Liver (tissue), 9 donors: ENCODE results near the gene POT1. TPM values are rescaled to one million over a fixed set of nuclear protein-coding genes. Genes with fewer than 3 reads are reported as not detected.

Experiments
- DNase-seq: peaks from one replicate; pipeline ENCODE4 v3.0.0-alpha.2; 2017; ENCODE audit warnings: low spot score
- H3K27ac ChIP-seq, 2 donors: one replicate each; pipeline ENCODE4 v1.7.0; 2013; ENCODE audit warnings: inconsistent platforms in 2 of 2, low read length in 2 of 2, control low read depth in 1 of 2, low read depth in 1 of 2, mild to moderate bottlenecking in 1 of 2
- H3K27me3 ChIP-seq, 4 donors: one replicate each; pipeline versions ENCODE4 v1.6.1 to v1.7.0; 2013; ENCODE audit warnings: low read length in 3 of 4, inconsistent platforms in 1 of 4, mild to moderate bottlenecking in 1 of 4, moderate library complexity in 1 of 4; ENCODE audit not compliant: control insufficient read depth in 4 of 4, insufficient read depth in 4 of 4
- H3K36me3 ChIP-seq, 4 donors: one replicate each; pipeline versions ENCODE4 v1.6.1 to v1.7.0; 2013; ENCODE audit warnings: low read length in 3 of 4, mild to moderate bottlenecking in 3 of 4, low read depth in 1 of 4, moderate library complexity in 1 of 4; ENCODE audit not compliant: control insufficient read depth in 4 of 4, insufficient read depth in 3 of 4
- H3K4me1 ChIP-seq, 4 donors: one replicate each; pipeline versions ENCODE4 v1.6.1 to v1.7.0; 2013; ENCODE audit warnings: low read length in 3 of 4, mild to moderate bottlenecking in 3 of 4, moderate library complexity in 1 of 4; ENCODE audit not compliant: control insufficient read depth in 4 of 4, insufficient read depth in 4 of 4
- H3K4me3 ChIP-seq, 3 donors: one replicate each; pipeline versions ENCODE4 v1.6.1 to v1.7.0; 2013; ENCODE audit warnings: low read length in 3 of 3, control low read depth in 1 of 3, low read depth in 1 of 3, mild to moderate bottlenecking in 1 of 3
- H3K9ac ChIP-seq, 2 donors: one replicate each; pipeline ENCODE4 v1.7.0; 2013; ENCODE audit warnings: low read length in 2 of 2, mild to moderate bottlenecking in 2 of 2, moderate library complexity in 2 of 2, control low read depth in 1 of 2, low read depth in 1 of 2
- H3K9me3 ChIP-seq, 4 donors: one replicate each; pipeline versions ENCODE4 v1.6.1 to v1.7.0; 2013; ENCODE audit warnings: low read length in 3 of 4; ENCODE audit not compliant: control insufficient read depth in 4 of 4
- EGR1 ChIP-seq, 2 donors: IDR thresholded peaks; 2 replicates each; pipeline ENCODE4 v1.6.1; 2016 to 2018; ENCODE audit warnings: antibody characterized with exemption in 2 of 2, low read depth in 2 of 2
- FOXA1 ChIP-seq: IDR thresholded peaks from 2 replicates; pipeline ENCODE4 v1.6.1; 2016; ENCODE audit warnings: antibody characterized with exemption
- FOXA2 ChIP-seq: IDR thresholded peaks from 2 replicates; pipeline ENCODE4 v1.6.1; 2016; ENCODE audit warnings: antibody characterized with exemption
- GABPA ChIP-seq, 2 donors: IDR thresholded peaks in 1 of 2; conservative IDR thresholded peaks in 1 of 2; 2 replicates each; pipeline ENCODE4 v1.6.1; 2016; ENCODE audit warnings: antibody characterized with exemption in 2 of 2, mild to moderate bottlenecking in 1 of 2, moderate library complexity in 1 of 2
- HNF4A ChIP-seq, 2 donors: conservative IDR thresholded peaks; 2 replicates each; pipeline ENCODE4 v1.6.1; 2016; ENCODE audit warnings: antibody characterized with exemption in 2 of 2, mild to moderate bottlenecking in 2 of 2
- JUND ChIP-seq, 2 donors: IDR thresholded peaks; 2 replicates each; pipeline ENCODE4 v1.6.1; 2016; ENCODE audit warnings: antibody characterized with exemption in 2 of 2
- MAX ChIP-seq: IDR thresholded peaks from 2 replicates; pipeline ENCODE4 v1.6.1; 2016; ENCODE audit warnings: antibody characterized with exemption
- NR2F2 ChIP-seq: IDR thresholded peaks from 2 replicates; pipeline ENCODE4 v1.6.1; 2016; ENCODE audit warnings: antibody characterized with exemption
- RAD21 ChIP-seq, 2 donors: IDR thresholded peaks; 2 replicates each; pipeline ENCODE4 v1.6.1; 2016; ENCODE audit warnings: antibody characterized with exemption in 2 of 2, mild to moderate bottlenecking in 2 of 2
- REST ChIP-seq: IDR thresholded peaks from 2 replicates; pipeline ENCODE4 v1.6.1; 2016; ENCODE audit warnings: antibody characterized with exemption, mild to moderate bottlenecking
- RXRA ChIP-seq, 2 donors: IDR thresholded peaks; 2 replicates each; pipeline ENCODE4 v1.6.1; 2017 to 2018; ENCODE audit warnings: antibody characterized with exemption in 2 of 2, mild to moderate bottlenecking in 1 of 2
- TAF1 ChIP-seq: conservative IDR thresholded peaks from 2 replicates; pipeline ENCODE4 v1.6.1; 2016; ENCODE audit warnings: antibody characterized with exemption, mild to moderate bottlenecking
- YY1 ChIP-seq: IDR thresholded peaks from 2 replicates; pipeline ENCODE4 v1.6.1; 2016; ENCODE audit warnings: antibody characterized with exemption, mild to moderate bottlenecking
- WGBS: extraction: QIAGEN DNeasy Blood & Tissue Kit; methylation state at CpG from one replicate; pipeline ENCODE4 v1.1.7; 2013; 5-methylcytosine and 5-hydroxymethylcytosine counted together
- polyA plus RNA-seq, 2 donors: library from polyadenylated mRNA; stranded (reverse) in 1 of 2; unstranded in 1 of 2; fragments of 200-250 nt in 1 of 2; fragments of >200 nt in 1 of 2; fragmentation: Nextera tagmentation in 1 of 2; extraction: Ambion mirVana in 1 of 2; gene quantifications; one replicate each; pipeline versions ENCODE4 v1.2.1 to v1.2.3, GENCODE V29; 2013 to 2015
- total RNA-seq, 2 donors: library from RNA; depleted of rRNA; stranded (reverse); fragments of >200 nt; gene quantifications; one replicate each; pipeline ENCODE4 v1.2.3, GENCODE V29; 2014
- TF ChIP-seq, protein P1 (sequence below): IDR thresholded peaks from 2 replicates; pipeline ENCODE4 v1.6.1; 2016; ENCODE audit warnings: antibody characterized with exemption
- TF ChIP-seq, protein P2 (sequence below): fragments of 150-350 bp; IDR thresholded peaks from 2 replicates; pipeline ENCODE4 v1.5.1; 2017; ENCODE audit warnings: improper control_type of control experiment, low read depth, low read length; ENCODE audit not compliant: missing input control
- TF ChIP-seq, protein P3 (sequence below): IDR thresholded peaks from 2 replicates; pipeline ENCODE4 v1.6.1; 2016; ENCODE audit warnings: antibody characterized with exemption
- donor health status: healthy.
- donor health status: healthy.
- donor health status: healthy.
- donor health status: healthy.
- donor health status: healthy.

The POT1 gene
- total and polyA plus RNA-seq, 4 donors, result 4.9 to 35.5 (median 8.5) TPM

DNA sequence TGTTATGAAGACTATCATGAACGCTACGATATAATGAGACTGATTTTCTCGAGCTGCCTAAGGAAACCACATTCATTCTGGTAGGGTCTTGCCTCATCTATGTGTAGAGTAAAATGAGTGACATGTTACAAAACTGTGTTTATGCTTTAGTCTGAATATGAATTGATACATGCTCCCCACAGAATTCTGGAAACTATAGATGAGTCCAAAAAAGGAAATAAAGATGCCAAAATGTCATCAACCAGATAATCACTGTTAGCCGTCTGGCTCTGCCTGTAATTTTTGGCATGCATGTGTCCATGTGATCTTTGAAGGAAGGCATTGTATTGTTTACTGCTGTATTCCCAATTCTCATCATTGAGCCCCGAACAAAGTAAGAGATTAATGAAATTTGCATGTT is 121.4 kb downstream of the POT1 start:
- WGBS, result 81% methylated on average over 5 of the region's 5 CpGs
- Histone ChIP-seq H3K27me3 (no peaks in the 10 kb centered on the region), H3K9ac (no peak overlapping the region), H3K36me3 (no peaks in the 10 kb centered on the region), H3K27ac (no peak overlapping the region), H3K4me1 (no peaks in the 10 kb centered on the region), H3K9me3 (no peaks in the 10 kb centered on the region), H3K4me3 (no peak overlapping the region)
- TF ChIP-seq, protein P1, sequence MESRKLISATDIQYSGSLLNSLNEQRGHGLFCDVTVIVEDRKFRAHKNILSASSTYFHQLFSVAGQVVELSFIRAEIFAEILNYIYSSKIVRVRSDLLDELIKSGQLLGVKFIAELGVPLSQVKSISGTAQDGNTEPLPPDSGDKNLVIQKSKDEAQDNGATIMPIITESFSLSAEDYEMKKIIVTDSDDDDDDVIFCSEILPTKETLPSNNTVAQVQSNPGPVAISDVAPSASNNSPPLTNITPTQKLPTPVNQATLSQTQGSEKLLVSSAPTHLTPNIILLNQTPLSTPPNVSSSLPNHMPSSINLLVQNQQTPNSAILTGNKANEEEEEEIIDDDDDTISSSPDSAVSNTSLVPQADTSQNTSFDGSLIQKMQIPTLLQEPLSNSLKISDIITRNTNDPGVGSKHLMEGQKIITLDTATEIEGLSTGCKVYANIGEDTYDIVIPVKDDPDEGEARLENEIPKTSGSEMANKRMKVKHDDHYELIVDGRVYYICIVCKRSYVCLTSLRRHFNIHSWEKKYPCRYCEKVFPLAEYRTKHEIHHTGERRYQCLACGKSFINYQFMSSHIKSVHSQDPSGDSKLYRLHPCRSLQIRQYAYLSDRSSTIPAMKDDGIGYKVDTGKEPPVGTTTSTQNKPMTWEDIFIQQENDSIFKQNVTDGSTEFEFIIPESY, result no peak
- TF ChIP-seq, protein P2, sequence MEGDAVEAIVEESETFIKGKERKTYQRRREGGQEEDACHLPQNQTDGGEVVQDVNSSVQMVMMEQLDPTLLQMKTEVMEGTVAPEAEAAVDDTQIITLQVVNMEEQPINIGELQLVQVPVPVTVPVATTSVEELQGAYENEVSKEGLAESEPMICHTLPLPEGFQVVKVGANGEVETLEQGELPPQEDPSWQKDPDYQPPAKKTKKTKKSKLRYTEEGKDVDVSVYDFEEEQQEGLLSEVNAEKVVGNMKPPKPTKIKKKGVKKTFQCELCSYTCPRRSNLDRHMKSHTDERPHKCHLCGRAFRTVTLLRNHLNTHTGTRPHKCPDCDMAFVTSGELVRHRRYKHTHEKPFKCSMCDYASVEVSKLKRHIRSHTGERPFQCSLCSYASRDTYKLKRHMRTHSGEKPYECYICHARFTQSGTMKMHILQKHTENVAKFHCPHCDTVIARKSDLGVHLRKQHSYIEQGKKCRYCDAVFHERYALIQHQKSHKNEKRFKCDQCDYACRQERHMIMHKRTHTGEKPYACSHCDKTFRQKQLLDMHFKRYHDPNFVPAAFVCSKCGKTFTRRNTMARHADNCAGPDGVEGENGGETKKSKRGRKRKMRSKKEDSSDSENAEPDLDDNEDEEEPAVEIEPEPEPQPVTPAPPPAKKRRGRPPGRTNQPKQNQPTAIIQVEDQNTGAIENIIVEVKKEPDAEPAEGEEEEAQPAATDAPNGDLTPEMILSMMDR, result no peak
- TF ChIP-seq JUND (IDR thresholded peaks at IDR 0.05) (no peak), GABPA (IDR thresholded peaks at IDR 0.05 in 1 of 2, conservative IDR thresholded peaks at IDR 0.05 in 1 of 2) (no peak), TAF1 (no peak), MAX (no peak), FOXA1 (no peak), RAD21 (IDR thresholded peaks at IDR 0.05) (no peak), HNF4A (conservative IDR thresholded peaks at IDR 0.05) (no peak), YY1 (no peak), EGR1 (IDR thresholded peaks at IDR 0.05; ENCODE audit: low read depth in 2 of 2) (no peak), NR2F2 (no peak), FOXA2 (no peak), RXRA (IDR thresholded peaks at IDR 0.05) (no peak), REST (no peak)
- TF ChIP-seq, protein P3, sequence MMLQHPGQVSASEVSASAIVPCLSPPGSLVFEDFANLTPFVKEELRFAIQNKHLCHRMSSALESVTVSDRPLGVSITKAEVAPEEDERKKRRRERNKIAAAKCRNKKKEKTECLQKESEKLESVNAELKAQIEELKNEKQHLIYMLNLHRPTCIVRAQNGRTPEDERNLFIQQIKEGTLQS, result no peak
- DNase-seq, result no peak

- WGBS, result 92% methylated on average over 1 of the region's 1 CpG
- no peak for DNase-seq
- TF ChIP-seq HNF4A (conservative IDR thresholded peaks at IDR 0.05) (no peak), FOXA1 (no peak), GABPA (IDR thresholded peaks at IDR 0.05 in 1 of 2, conservative IDR thresholded peaks at IDR 0.05 in 1 of 2) (no peak), FOXA2 (no peak), JUND (IDR thresholded peaks at IDR 0.05) (no peak), REST (no peak), RAD21 (IDR thresholded peaks at IDR 0.05) (no peak), NR2F2 (no peak), TAF1 (no peak), MAX (no peak), EGR1 (IDR thresholded peaks at IDR 0.05; ENCODE audit: low read depth in 2 of 2) (no peak), RXRA (IDR thresholded peaks at IDR 0.05) (no peak), YY1 (no peak)
- TF ChIP-seq, protein P2, result no peak
Measured at GRCh38 chr7:124801330-124801895, 128.2 kb downstream of the POT1 start.

More at GRCh38 chr7:124801330-124801895, 128.2 kb downstream of the POT1 start:
- H3K4me3 ChIP-seq, result no peak overlapping the region
- no peaks in the 10 kb centered on the region for H3K27me3 ChIP-seq
- no peak overlapping the region for H3K27ac ChIP-seq
- H3K4me1 ChIP-seq, result no peaks in the 10 kb centered on the region
- H3K36me3 ChIP-seq, result no peaks in the 10 kb centered on the region
- no peaks in the 10 kb centered on the region for H3K9me3 ChIP-seq
- H3K9ac ChIP-seq, result no peak overlapping the region
